ENCODE measurements around the gene RAPSN.
A peak's percentile ranks its signal among the peaks of the same experiment; 100 is the strongest.

The RAPSN gene

GRCh38 chr11:47398011-47398410 lies 50.9 kb downstream of the RAPSN start:
- Histone ChIP-seq H3K4me2 (ENCODE audit: low read length, poor library complexity, severe bottlenecking) (no peak overlapping the region), H3K23ac (ENCODE audit: low read length in 2 of 2) (no peak overlapping the region), H2BK5ac (ENCODE audit: low read depth, low read length, poor library complexity, severe bottlenecking) (no peak overlapping the region), H4K8ac (ENCODE audit: low read length) (no peak overlapping the region), H2BK120ac (ENCODE audit: low read depth, low read length) (no peak overlapping the region), H2AK5ac (ENCODE audit: low read length, severe bottlenecking) (peak overlapping the region; percentile 22), H3K9me3 (ENCODE audit: control insufficient read depth, low read length) (no peaks in the 10 kb centered on the region), H3K18ac (ENCODE audit: low read depth in 1 of 2, low read length in 2 of 2) (no peak overlapping the region), H3K27ac (ENCODE audit: low read length, poor library complexity, severe bottlenecking) (no peak overlapping the region), H3K27me3 (ENCODE audit: control insufficient read depth in 1 of 2, insufficient read depth in 1 of 2, low read length in 2 of 2) (no peaks in the 10 kb centered on the region), H3K4me3 (ENCODE audit: insufficient read depth in 1 of 2, low read depth in 1 of 2, low read length in 2 of 2) (no peak overlapping the region), H3K4ac (ENCODE audit: low read depth in 1 of 2, low read length in 2 of 2) (no peak overlapping the region), H3K36me3 (ENCODE audit: control insufficient read depth in 1 of 2, insufficient read depth in 2 of 2, low read depth in 1 of 2, low read length in 2 of 2) (no peaks in the 10 kb centered on the region), H3K9ac (ENCODE audit: low read length) (no peak overlapping the region), H2BK15ac (ENCODE audit: low read depth, poor library complexity, severe bottlenecking) (no peak overlapping the region), H3K4me1 (ENCODE audit: control insufficient read depth, insufficient read depth, low read depth, low read length) (peaks cover 43% of the 10 kb centered on the region), H2AFZ (ENCODE audit: low read depth, low read length) (no peak overlapping the region), H3K79me1 (replicated peaks; ENCODE audit: low read length, poor library complexity, severe bottlenecking) (no peaks in the 10 kb centered on the region), H2BK12ac (ENCODE audit: low read length in 2 of 2) (no peak overlapping the region), H3K14ac (ENCODE audit: low read length in 2 of 2) (no peak overlapping the region), H4K91ac (ENCODE audit: low read length) (no peak overlapping the region)
- WGBS: 90% methylated on average over 3 of the region's 3 CpGs
- DNase-seq: no peak

- Histone ChIP-seq H3K14ac (ENCODE audit: low read length in 2 of 2) (no peak overlapping the region), H2AFZ (ENCODE audit: low read depth, low read length) (no peak overlapping the region), H3K23ac (ENCODE audit: low read length in 2 of 2) (no peak overlapping the region), H3K27ac (ENCODE audit: low read length, poor library complexity, severe bottlenecking) (no peak overlapping the region), H2BK5ac (ENCODE audit: low read depth, low read length, poor library complexity, severe bottlenecking) (no peak overlapping the region), H2BK12ac (ENCODE audit: low read length in 2 of 2) (no peak overlapping the region), H2BK15ac (ENCODE audit: low read depth, poor library complexity, severe bottlenecking) (no peak overlapping the region), H3K4me1 (ENCODE audit: control insufficient read depth, insufficient read depth, low read depth, low read length) (peaks cover 52% of the 10 kb centered on the region), H3K9me3 (ENCODE audit: control insufficient read depth, low read length) (no peaks in the 10 kb centered on the region), H4K91ac (ENCODE audit: low read length) (no peak overlapping the region), H3K4me3 (ENCODE audit: insufficient read depth in 1 of 2, low read depth in 1 of 2, low read length in 2 of 2) (no peak overlapping the region), H2BK120ac (ENCODE audit: low read depth, low read length) (no peak overlapping the region), H3K4ac (ENCODE audit: low read depth in 1 of 2, low read length in 2 of 2) (no peak overlapping the region), H2AK5ac (ENCODE audit: low read length, severe bottlenecking) (no peak overlapping the region), H3K27me3 (ENCODE audit: control insufficient read depth in 1 of 2, insufficient read depth in 1 of 2, low read length in 2 of 2) (no peaks in the 10 kb centered on the region), H3K4me2 (ENCODE audit: low read length, poor library complexity, severe bottlenecking) (no peak overlapping the region), H3K18ac (ENCODE audit: low read depth in 1 of 2, low read length in 2 of 2) (no peak overlapping the region), H4K8ac (ENCODE audit: low read length) (no peak overlapping the region), H3K36me3 (ENCODE audit: control insufficient read depth in 1 of 2, insufficient read depth in 2 of 2, low read depth in 1 of 2, low read length in 2 of 2) (no peaks in the 10 kb centered on the region), H3K9ac (ENCODE audit: low read length) (no peak overlapping the region), H3K79me1 (replicated peaks; ENCODE audit: low read length, poor library complexity, severe bottlenecking) (no peaks in the 10 kb centered on the region)
- 100% methylated on average over 3 of the region's 3 CpGs for WGBS
- no peak for DNase-seq
Measured at GRCh38 chr11:47396049-47396320, 53.0 kb downstream of the RAPSN start.

GRCh38 chr11:47395223-47396048 lies 53.5 kb downstream of the RAPSN start:
- WGBS: 96% methylated on average over 24 of the region's 25 CpGs
- Histone ChIP-seq H3K23ac (ENCODE audit: low read length in 2 of 2) (no peak overlapping the region), H3K27me3 (ENCODE audit: control insufficient read depth in 1 of 2, insufficient read depth in 1 of 2, low read length in 2 of 2) (no peaks in the 10 kb centered on the region)

GRCh38 chr11:47394322-47395222 lies 54.4 kb downstream of the RAPSN start:
- peak overlapping the region; percentile 9 for H2BK120ac ChIP-seq (ENCODE audit: low read depth, low read length)

More at GRCh38 chr11:47395223-47396048, 53.5 kb downstream of the RAPSN start:
- Histone ChIP-seq H3K4me3 (ENCODE audit: insufficient read depth in 1 of 2, low read depth in 1 of 2, low read length in 2 of 2) (no peak overlapping the region), H3K14ac (ENCODE audit: low read length in 2 of 2) (no peak overlapping the region), H4K91ac (ENCODE audit: low read length) (peak overlapping the region; percentile 2), H3K27ac (ENCODE audit: low read length, poor library complexity, severe bottlenecking) (no peak overlapping the region), H3K4me2 (ENCODE audit: low read length, poor library complexity, severe bottlenecking) (no peak overlapping the region), H3K18ac (ENCODE audit: low read depth in 1 of 2, low read length in 2 of 2) (peak overlapping the region in 1 of 2 experiments; percentile 71), H3K4ac (ENCODE audit: low read depth in 1 of 2, low read length in 2 of 2) (no peak overlapping the region), H2AK5ac (ENCODE audit: low read length, severe bottlenecking) (no peak overlapping the region), H3K9me3 (ENCODE audit: control insufficient read depth, low read length) (no peaks in the 10 kb centered on the region), H2AFZ (ENCODE audit: low read depth, low read length) (peak overlapping the region; percentile 37), H3K36me3 (ENCODE audit: control insufficient read depth in 1 of 2, insufficient read depth in 2 of 2, low read depth in 1 of 2, low read length in 2 of 2) (no peaks in the 10 kb centered on the region), H3K9ac (ENCODE audit: low read length) (no peak overlapping the region), H2BK12ac (ENCODE audit: low read length in 2 of 2) (peak overlapping the region in 1 of 2 experiments; percentile 72), H3K4me1 (ENCODE audit: control insufficient read depth, insufficient read depth, low read depth, low read length) (peaks cover 48% of the 10 kb centered on the region), H3K79me1 (replicated peaks; ENCODE audit: low read length, poor library complexity, severe bottlenecking) (no peaks in the 10 kb centered on the region), H2BK120ac (ENCODE audit: low read depth, low read length) (no peak overlapping the region), H2BK15ac (ENCODE audit: low read depth, poor library complexity, severe bottlenecking) (peak overlapping the region; percentile 60), H2BK5ac (ENCODE audit: low read depth, low read length, poor library complexity, severe bottlenecking) (no peak overlapping the region), H4K8ac (ENCODE audit: low read length) (peak overlapping the region; percentile 88)
- no peak for DNase-seq

More at GRCh38 chr11:47394322-47395222, 54.4 kb downstream of the RAPSN start:
- peak overlapping the region in 1 of 2 experiments; percentile 78 for H3K4ac ChIP-seq (ENCODE audit: low read depth in 1 of 2, low read length in 2 of 2)
- H2BK15ac ChIP-seq (ENCODE audit: low read depth, poor library complexity, severe bottlenecking): peak overlapping the region; percentile 32
- H2BK5ac ChIP-seq (ENCODE audit: low read depth, low read length, poor library complexity, severe bottlenecking): no peak overlapping the region
- no peak overlapping the region for H3K9ac ChIP-seq (ENCODE audit: low read length)
- 85% methylated on average over 38 of the region's 39 CpGs for WGBS
- no peaks in the 10 kb centered on the region for H3K36me3 ChIP-seq (ENCODE audit: control insufficient read depth in 1 of 2, insufficient read depth in 2 of 2, low read depth in 1 of 2, low read length in 2 of 2)
- H3K4me2 ChIP-seq (ENCODE audit: low read length, poor library complexity, severe bottlenecking): no peak overlapping the region
- peak overlapping the region in 1 of 2 experiments; percentile 66 for H2BK12ac ChIP-seq (ENCODE audit: low read length in 2 of 2)
- peak; percentile 50 for DNase-seq
- peak overlapping the region; percentile 37 for H2AFZ ChIP-seq (ENCODE audit: low read depth, low read length)
- H4K91ac ChIP-seq (ENCODE audit: low read length): peak overlapping the region; percentile 80
- H3K9me3 ChIP-seq (ENCODE audit: control insufficient read depth, low read length): no peaks in the 10 kb centered on the region
- H3K14ac ChIP-seq (ENCODE audit: low read length in 2 of 2): no peak overlapping the region
- no peak overlapping the region for H3K27ac ChIP-seq (ENCODE audit: low read length, poor library complexity, severe bottlenecking)
- H3K23ac ChIP-seq (ENCODE audit: low read length in 2 of 2): no peak overlapping the region
- no peak overlapping the region for H2AK5ac ChIP-seq (ENCODE audit: low read length, severe bottlenecking)
- no peaks in the 10 kb centered on the region for H3K27me3 ChIP-seq (ENCODE audit: control insufficient read depth in 1 of 2, insufficient read depth in 1 of 2, low read length in 2 of 2)
- H3K18ac ChIP-seq (ENCODE audit: low read depth in 1 of 2, low read length in 2 of 2): peak overlapping the region in 1 of 2 experiments; percentile 71
- H4K8ac ChIP-seq (ENCODE audit: low read length): peak overlapping the region; percentile 88
- H3K79me1 ChIP-seq (replicated peaks; ENCODE audit: low read length, poor library complexity, severe bottlenecking): no peaks in the 10 kb centered on the region
- H3K4me1 ChIP-seq (ENCODE audit: control insufficient read depth, insufficient read depth, low read depth, low read length): peaks cover 39% of the 10 kb centered on the region
- no peak overlapping the region for H3K4me3 ChIP-seq (ENCODE audit: insufficient read depth in 1 of 2, low read depth in 1 of 2, low read length in 2 of 2)
